OCI-LY1 (cell line): ENCODE measurements around the gene PAX5.

Source experiments
- H2AFZ ChIP-seq: fragments of 200-600 bp; sonication (generic), shearing (Covaris generic); 2 replicates; pipeline ENCODE4 v1.6.0; 2014; ENCODE audit warnings: antibody characterized with exemption, mild to moderate bottlenecking, low read length
- H3F3A ChIP-seq: fragments of 200-600 bp; sonication (generic), shearing (Covaris generic); 2 replicates; pipeline ENCODE4 v1.6.0; 2014; ENCODE audit warnings: mild to moderate bottlenecking, antibody characterized with exemption, low read length, moderate library complexity; ENCODE audit not compliant: insufficient read depth
- H3K27ac ChIP-seq: fragments of 200-600 bp; sonication (generic); 2 replicates; pipeline ENCODE4 v1.5.1; 2014; ENCODE audit warnings: low read length, mixed run types, mild to moderate bottlenecking, low read depth; ENCODE audit not compliant: poor library complexity, severe bottlenecking
- H3K27me3 ChIP-seq: fragments of 200-600 bp; sonication (generic); 2 replicates; pipeline ENCODE4 v1.6.0; 2014; ENCODE audit warnings: antibody characterized with exemption, mild to moderate bottlenecking, low read length, moderate library complexity; ENCODE audit not compliant: insufficient read depth
- H3K36me3 ChIP-seq: fragments of 200-600 bp; sonication (generic); 2 replicates; pipeline ENCODE4 v1.6.1; 2014; ENCODE audit warnings: mild to moderate bottlenecking, antibody characterized with exemption, low read length, moderate library complexity, mixed read lengths; ENCODE audit not compliant: insufficient read depth
- H3K4me1 ChIP-seq: fragments of 200-600 bp; sonication (generic); 2 replicates; pipeline ENCODE4 v1.5.1; 2014; ENCODE audit warnings: mild to moderate bottlenecking, low read length, moderate library complexity; ENCODE audit not compliant: insufficient read depth, severe bottlenecking
- H3K4me2 ChIP-seq: fragments of 200-600 bp; sonication (generic), shearing (Covaris generic); 2 replicates; pipeline ENCODE4 v1.6.1; 2014; ENCODE audit warnings: low read length
- H3K4me3 ChIP-seq: fragments of 200-600 bp; sonication (generic); 2 replicates; pipeline ENCODE4 v1.5.1; 2014; ENCODE audit warnings: low read length, low read depth, mild to moderate bottlenecking, mixed read lengths; ENCODE audit not compliant: poor library complexity, severe bottlenecking
- H3K79me2 ChIP-seq: fragments of 200-600 bp; shearing (Covaris generic); 2 replicates; pipeline ENCODE4 v1.6.1; 2016; ENCODE audit warnings: mixed run types, low read length, mixed read lengths; ENCODE audit not compliant: insufficient read depth
- H3K9ac ChIP-seq: fragments of 200-600 bp; sonication (generic), shearing (Covaris generic); 2 replicates; pipeline ENCODE4 v1.6.1; 2014; ENCODE audit warnings: mild to moderate bottlenecking, low read length, mixed read lengths
- H3K9me2 ChIP-seq: fragments of 200-600 bp; sonication (generic), shearing (Covaris generic); 2 replicates; pipeline ENCODE4 v1.6.1; 2014; ENCODE audit warnings: low read depth, mild to moderate bottlenecking, low read length, mixed read lengths
- H3K9me3 ChIP-seq: fragments of 200-600 bp; shearing (Covaris generic); 2 replicates; pipeline ENCODE4 v1.6.1; 2014; ENCODE audit warnings: low read length, mixed read lengths
- H4K20me1 ChIP-seq: fragments of 200-600 bp; sonication (generic), shearing (Covaris generic); 2 replicates; pipeline ENCODE4 v1.6.0; 2016; ENCODE audit warnings: mild to moderate bottlenecking, low read length; ENCODE audit not compliant: insufficient read depth
- EZH2 ChIP-seq: fragments of 200-600 bp; sonication (generic), shearing (Covaris generic); IDR thresholded peaks from 2 replicates; pipeline ENCODE4 v1.8.0; 2017; ENCODE audit warnings: borderline replicate concordance, mixed run types, mild to moderate bottlenecking, antibody characterized with exemption, low read length, moderate library complexity, mixed read lengths
- TF ChIP-seq, protein P1 (sequence below): fragments of 200-600 bp; sonication (generic), shearing (Covaris generic); IDR thresholded peaks from 2 replicates; pipeline ENCODE4 v1.5.1; 2017; ENCODE audit warnings: mild to moderate bottlenecking, antibody characterized with exemption, low read length, moderate library complexity, mixed read lengths

The PAX5 gene

GRCh38 chr9:36800455-36800854 is 233.6 kb downstream of the PAX5 start:
- Histone ChIP-seq H3K4me2 (no peak overlapping the region), H2AFZ (no peak overlapping the region), H3K9me2 (no peaks in the 10 kb centered on the region), H3F3A (no peaks in the 10 kb centered on the region), H3K36me3 (no peaks in the 10 kb centered on the region), H3K79me2 (no peaks in the 10 kb centered on the region), H3K27me3 (no peaks in the 10 kb centered on the region), H4K20me1 (no peaks in the 10 kb centered on the region), H3K4me3 (no peak overlapping the region), H3K27ac (no peak overlapping the region), H3K9me3 (no peaks in the 10 kb centered on the region), H3K9ac (no peak overlapping the region), H3K4me1 (no peaks in the 10 kb centered on the region)
- TF ChIP-seq, protein P1, sequence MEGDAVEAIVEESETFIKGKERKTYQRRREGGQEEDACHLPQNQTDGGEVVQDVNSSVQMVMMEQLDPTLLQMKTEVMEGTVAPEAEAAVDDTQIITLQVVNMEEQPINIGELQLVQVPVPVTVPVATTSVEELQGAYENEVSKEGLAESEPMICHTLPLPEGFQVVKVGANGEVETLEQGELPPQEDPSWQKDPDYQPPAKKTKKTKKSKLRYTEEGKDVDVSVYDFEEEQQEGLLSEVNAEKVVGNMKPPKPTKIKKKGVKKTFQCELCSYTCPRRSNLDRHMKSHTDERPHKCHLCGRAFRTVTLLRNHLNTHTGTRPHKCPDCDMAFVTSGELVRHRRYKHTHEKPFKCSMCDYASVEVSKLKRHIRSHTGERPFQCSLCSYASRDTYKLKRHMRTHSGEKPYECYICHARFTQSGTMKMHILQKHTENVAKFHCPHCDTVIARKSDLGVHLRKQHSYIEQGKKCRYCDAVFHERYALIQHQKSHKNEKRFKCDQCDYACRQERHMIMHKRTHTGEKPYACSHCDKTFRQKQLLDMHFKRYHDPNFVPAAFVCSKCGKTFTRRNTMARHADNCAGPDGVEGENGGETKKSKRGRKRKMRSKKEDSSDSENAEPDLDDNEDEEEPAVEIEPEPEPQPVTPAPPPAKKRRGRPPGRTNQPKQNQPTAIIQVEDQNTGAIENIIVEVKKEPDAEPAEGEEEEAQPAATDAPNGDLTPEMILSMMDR = no peak
- TF ChIP-seq EZH2 = no peak

- H3K79me2 ChIP-seq = no peaks in the 10 kb centered on the region
- peaks cover 6% of the 10 kb centered on the region for H3K9me3 ChIP-seq
- no peaks in the 10 kb centered on the region; the same call in 1 of the 2 replicates for H3K27me3 ChIP-seq
- H4K20me1 ChIP-seq = no peaks in the 10 kb centered on the region
- no peak overlapping the region for H3K9ac ChIP-seq
- H3K27ac ChIP-seq = no peak overlapping the region
- H3K9me2 ChIP-seq = no peaks in the 10 kb centered on the region
- H3K36me3 ChIP-seq = no peaks in the 10 kb centered on the region
- H3F3A ChIP-seq = no peaks in the 10 kb centered on the region
- H2AFZ ChIP-seq = no peak overlapping the region
- TF ChIP-seq, protein P1 = peak; percentile 75
- TF ChIP-seq EZH2 = no peak
- no peak overlapping the region for H3K4me3 ChIP-seq
- H3K4me1 ChIP-seq = no peaks in the 10 kb centered on the region
- no peak overlapping the region for H3K4me2 ChIP-seq
These were observed 235.6 kb downstream of the PAX5 start for GRCh38 chr9:36798350-36799065.

- H3K4me1 ChIP-seq = no peaks in the 10 kb centered on the region
These were observed 236.4 kb downstream of the PAX5 start for GRCh38 chr9:36797471-36798220.

More at GRCh38 chr9:36797471-36798220, 236.4 kb downstream of the PAX5 start:
- Histone ChIP-seq H3K27me3 (no peaks in the 10 kb centered on the region; the same call in 1 of the 2 replicates), H3K36me3 (no peaks in the 10 kb centered on the region), H3K27ac (no peak overlapping the region), H3K79me2 (no peaks in the 10 kb centered on the region), H3F3A (no peaks in the 10 kb centered on the region), H3K4me3 (no peak overlapping the region), H3K9ac (no peak overlapping the region), H3K9me2 (no peaks in the 10 kb centered on the region), H4K20me1 (no peaks in the 10 kb centered on the region), H2AFZ (no peak overlapping the region), H3K9me3 (peaks cover 11% of the 10 kb centered on the region), H3K4me2 (no peak overlapping the region)
- TF ChIP-seq, protein P1 = no peak
